Measurements from ENCODE around the gene IRF9.

Gene IRF9

GRCh38 chr14:24177891-24178290 is 16.8 kb downstream of the IRF9 start:
- Histone ChIP-seq H3K36me3 (ENCODE audit: control insufficient read depth, insufficient read depth, low read length) (peaks cover 21% of the 10 kb centered on the region), H3K27me3 (ENCODE audit: control insufficient read depth, insufficient read depth, low read length, poor library complexity, severe bottlenecking) (no peaks in the 10 kb centered on the region), H3K4me1 (ENCODE audit: control insufficient read depth, insufficient read depth, low read length) (peaks cover under 1% of the 10 kb centered on the region), H3K9me3 (ENCODE audit: control insufficient read depth, low read length) (no peaks in the 10 kb centered on the region), H3K27ac (ENCODE audit: insufficient read depth, low read depth, low read length, poor library complexity, severe bottlenecking) (no peak overlapping the region), H3K4me3 (ENCODE audit: insufficient read depth, low read depth, low read length) (no peak overlapping the region)
- WGBS, 2 experiments = 95 to 96% methylated on average over 14 of the region's 14 CpGs

GRCh38 chr14:24178399-24179178 is 17.5 kb downstream of the IRF9 start:
- no peak overlapping the region for H3K27ac ChIP-seq (ENCODE audit: insufficient read depth, low read depth, low read length, poor library complexity, severe bottlenecking)
- 91 to 95% methylated on average over 12 of the region's 12 CpGs for WGBS, 2 experiments
- H3K36me3 ChIP-seq (ENCODE audit: control insufficient read depth, insufficient read depth, low read length) = peaks cover 21% of the 10 kb centered on the region
- no peaks in the 10 kb centered on the region for H3K27me3 ChIP-seq (ENCODE audit: control insufficient read depth, insufficient read depth, low read length, poor library complexity, severe bottlenecking)
- no peaks in the 10 kb centered on the region for H3K9me3 ChIP-seq (ENCODE audit: control insufficient read depth, low read length)
- H3K4me3 ChIP-seq (ENCODE audit: insufficient read depth, low read depth, low read length) = no peak overlapping the region
- H3K4me1 ChIP-seq (ENCODE audit: control insufficient read depth, insufficient read depth, low read length) = no peaks in the 10 kb centered on the region

GRCh38 chr14:24179294-24179960 is 18.4 kb downstream of the IRF9 start:
- no peak overlapping the region for H3K4me3 ChIP-seq (ENCODE audit: insufficient read depth, low read depth, low read length)
- H3K36me3 ChIP-seq (ENCODE audit: control insufficient read depth, insufficient read depth, low read length) = peaks cover 21% of the 10 kb centered on the region
- H3K9me3 ChIP-seq (ENCODE audit: control insufficient read depth, low read length) = no peaks in the 10 kb centered on the region
- WGBS, 2 experiments = 93 to 94% methylated on average over 14 of the region's 14 CpGs
- no peaks in the 10 kb centered on the region for H3K4me1 ChIP-seq (ENCODE audit: control insufficient read depth, insufficient read depth, low read length)
- H3K27ac ChIP-seq (ENCODE audit: insufficient read depth, low read depth, low read length, poor library complexity, severe bottlenecking) = no peak overlapping the region
- H3K27me3 ChIP-seq (ENCODE audit: control insufficient read depth, insufficient read depth, low read length, poor library complexity, severe bottlenecking) = no peaks in the 10 kb centered on the region

GRCh38 chr14:24179961-24180796 is 19.1 kb downstream of the IRF9 start:
- H3K9me3 ChIP-seq (ENCODE audit: control insufficient read depth, low read length) = no peaks in the 10 kb centered on the region
- H3K4me3 ChIP-seq (ENCODE audit: insufficient read depth, low read depth, low read length) = no peak overlapping the region
- H3K27me3 ChIP-seq (ENCODE audit: control insufficient read depth, insufficient read depth, low read length, poor library complexity, severe bottlenecking) = no peaks in the 10 kb centered on the region
- no peak overlapping the region for H3K27ac ChIP-seq (ENCODE audit: insufficient read depth, low read depth, low read length, poor library complexity, severe bottlenecking)
- H3K36me3 ChIP-seq (ENCODE audit: control insufficient read depth, insufficient read depth, low read length) = peaks cover 21% of the 10 kb centered on the region
- H3K4me1 ChIP-seq (ENCODE audit: control insufficient read depth, insufficient read depth, low read length) = no peaks in the 10 kb centered on the region
- 93 to 95% methylated on average over 18 of the region's 18 CpGs for WGBS, 2 experiments

DNA sequence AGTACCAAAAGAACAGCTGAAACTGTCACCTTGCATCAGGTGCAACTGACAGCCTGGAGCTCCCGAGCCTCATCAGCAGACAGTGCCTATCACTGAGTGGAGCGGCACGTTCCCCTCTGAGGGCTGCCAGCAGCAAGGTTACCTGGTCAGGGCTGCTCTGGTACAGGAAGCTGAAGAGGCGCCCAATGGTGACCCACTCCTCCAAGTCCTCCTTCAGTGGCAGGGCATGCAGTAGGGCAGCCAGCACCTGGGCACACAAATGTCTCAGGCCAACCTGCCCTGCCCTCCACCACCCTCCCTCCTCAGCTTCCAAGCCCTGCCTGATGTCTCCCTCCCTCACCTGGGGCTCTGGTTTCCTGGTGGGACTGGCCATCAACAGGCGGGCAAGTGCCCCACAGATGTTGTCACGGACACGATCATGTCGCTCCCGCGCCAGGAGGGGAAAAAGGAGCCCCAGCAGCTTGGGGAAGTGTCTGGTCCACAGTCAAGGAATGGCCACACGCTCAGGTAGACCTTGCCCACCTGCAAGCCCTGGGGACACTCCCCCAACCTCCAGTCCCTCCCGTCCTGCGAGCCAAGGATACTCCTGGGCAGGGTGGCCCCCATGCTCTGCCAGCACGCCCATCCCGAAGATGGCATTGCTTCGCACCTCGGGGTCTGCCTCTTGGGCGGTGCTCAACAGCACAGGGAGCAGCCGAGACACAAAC is 20.5 kb downstream of the IRF9 start:
- no peaks in the 10 kb centered on the region for H3K9me3 ChIP-seq (ENCODE audit: control insufficient read depth, low read length)
- no peak overlapping the region for H3K27ac ChIP-seq (ENCODE audit: insufficient read depth, low read depth, low read length, poor library complexity, severe bottlenecking)
- H3K27me3 ChIP-seq (ENCODE audit: control insufficient read depth, insufficient read depth, low read length, poor library complexity, severe bottlenecking) = no peaks in the 10 kb centered on the region
- no peaks in the 10 kb centered on the region for H3K4me1 ChIP-seq (ENCODE audit: control insufficient read depth, insufficient read depth, low read length)
- peaks cover 30% of the 10 kb centered on the region for H3K36me3 ChIP-seq (ENCODE audit: control insufficient read depth, insufficient read depth, low read length)
- 94 to 96% methylated on average over 19 of the region's 19 CpGs for WGBS, 2 experiments
- no peak overlapping the region for H3K4me3 ChIP-seq (ENCODE audit: insufficient read depth, low read depth, low read length)

- peaks cover 37% of the 10 kb centered on the region for H3K36me3 ChIP-seq (ENCODE audit: control insufficient read depth, insufficient read depth, low read length)
- H3K9me3 ChIP-seq (ENCODE audit: control insufficient read depth, low read length) = no peaks in the 10 kb centered on the region
- no peaks in the 10 kb centered on the region for H3K27me3 ChIP-seq (ENCODE audit: control insufficient read depth, insufficient read depth, low read length, poor library complexity, severe bottlenecking)
- no peak overlapping the region for H3K4me3 ChIP-seq (ENCODE audit: insufficient read depth, low read depth, low read length)
- H3K4me1 ChIP-seq (ENCODE audit: control insufficient read depth, insufficient read depth, low read length) = no peaks in the 10 kb centered on the region
- WGBS, 2 experiments = 94 to 95% methylated on average over 14 of the region's 14 CpGs
- no peak overlapping the region for H3K27ac ChIP-seq (ENCODE audit: insufficient read depth, low read depth, low read length, poor library complexity, severe bottlenecking)
These were observed 21.2 kb downstream of the IRF9 start for GRCh38 chr14:24182110-24182882.

- Histone ChIP-seq H3K4me1 (ENCODE audit: control insufficient read depth, insufficient read depth, low read length) (peaks cover 7% of the 10 kb centered on the region), H3K36me3 (ENCODE audit: control insufficient read depth, insufficient read depth, low read length) (peaks cover 34% of the 10 kb centered on the region), H3K27me3 (ENCODE audit: control insufficient read depth, insufficient read depth, low read length, poor library complexity, severe bottlenecking) (no peaks in the 10 kb centered on the region), H3K27ac (ENCODE audit: insufficient read depth, low read depth, low read length, poor library complexity, severe bottlenecking) (no peak overlapping the region), H3K9me3 (ENCODE audit: control insufficient read depth, low read length) (no peaks in the 10 kb centered on the region), H3K4me3 (ENCODE audit: insufficient read depth, low read depth, low read length) (no peak overlapping the region)
- 92 to 95% methylated on average over 15 of the region's 15 CpGs for WGBS, 2 experiments
These were observed 22.0 kb downstream of the IRF9 start for GRCh38 chr14:24183014-24183481.

GRCh38 chr14:24184104-24184970 is 23.3 kb downstream of the IRF9 start:
- WGBS, 2 experiments = 95 to 96% methylated on average over 19 of the region's 19 CpGs
- Histone ChIP-seq H3K4me3 (ENCODE audit: insufficient read depth, low read depth, low read length) (no peak overlapping the region), H3K9me3 (ENCODE audit: control insufficient read depth, low read length) (no peaks in the 10 kb centered on the region), H3K36me3 (ENCODE audit: control insufficient read depth, insufficient read depth, low read length) (peaks cover 29% of the 10 kb centered on the region), H3K27ac (ENCODE audit: insufficient read depth, low read depth, low read length, poor library complexity, severe bottlenecking) (no peak overlapping the region), H3K4me1 (ENCODE audit: control insufficient read depth, insufficient read depth, low read length) (peaks cover 7% of the 10 kb centered on the region), H3K27me3 (ENCODE audit: control insufficient read depth, insufficient read depth, low read length, poor library complexity, severe bottlenecking) (no peaks in the 10 kb centered on the region)
